ENCODE data around the gene GGCX.

Gene GGCX

GRCh38 chr2:85503851-85504777, 57.2 kb downstream of the GGCX start:
- DNase-seq (ENCODE audit: insufficient read length, low spot score) (no peak), FAIRE-seq (no peak)
- no peak for TF ChIP-seq CTCF (IDR thresholded peaks at IDR 0.05; ENCODE audit: insufficient read depth, missing control alignments)

- TF ChIP-seq CTCF (IDR thresholded peaks at IDR 0.05; ENCODE audit: insufficient read depth, missing control alignments) = no peak
- no peak for DNase-seq (ENCODE audit: insufficient read length, low spot score)
- no peak for FAIRE-seq
Observed at GRCh38 chr2:85503168-85503850, 58.0 kb downstream of the GGCX start.

GRCh38 chr2:85502720-85503119, 58.6 kb downstream of the GGCX start:
- no peak for TF ChIP-seq CTCF (IDR thresholded peaks at IDR 0.05; ENCODE audit: insufficient read depth, missing control alignments)
- FAIRE-seq = no peak
- DNase-seq (ENCODE audit: insufficient read length, low spot score) = no peak

- DNase-seq (ENCODE audit: insufficient read length, low spot score) = no peak
- TF ChIP-seq CTCF (IDR thresholded peaks at IDR 0.05; ENCODE audit: insufficient read depth, missing control alignments) = no peak
- FAIRE-seq = no peak
Observed at GRCh38 chr2:85501248-85501647, 60.0 kb downstream of the GGCX start.

GRCh38 chr2:85497944-85498630, 63.2 kb downstream of the GGCX start:
- TF ChIP-seq CTCF (IDR thresholded peaks at IDR 0.05; ENCODE audit: insufficient read depth, missing control alignments) = no peak
- no peak for DNase-seq (ENCODE audit: insufficient read length, low spot score)
- FAIRE-seq = no peak

- FAIRE-seq = no peak
- no peak for TF ChIP-seq CTCF (IDR thresholded peaks at IDR 0.05; ENCODE audit: insufficient read depth, missing control alignments)
Observed at GRCh38 chr2:85496436-85496835, 64.9 kb downstream of the GGCX start.

More at GRCh38 chr2:85496436-85496835, 64.9 kb downstream of the GGCX start:
- DNase-seq (ENCODE audit: insufficient read length, low spot score) = no peak

All from D721Med (cell line).